Liver (tissue), 9 donors: ENCODE data around the gene MAP2K3. TPM values are rescaled to one million over a fixed set of nuclear protein-coding genes. Genes with fewer than 3 reads are reported as not detected.
"Not testable (repeated sequence)": the region's sequence is repeated elsewhere in the genome, so short reads cannot be mapped to it uniquely, and the experiment has no call there.

ENCODE experiments used
- DNase-seq: peaks from one replicate; pipeline ENCODE4 v3.0.0-alpha.2; 2017; ENCODE audit warnings: low spot score
- H3K27ac ChIP-seq, 2 donors: one replicate each; pipeline ENCODE4 v1.7.0; 2013; ENCODE audit warnings: inconsistent platforms in 2 of 2, low read length in 2 of 2, control low read depth in 1 of 2, low read depth in 1 of 2, mild to moderate bottlenecking in 1 of 2
- H3K27me3 ChIP-seq, 4 donors: one replicate each; pipeline versions ENCODE4 v1.6.1 to v1.7.0; 2013; ENCODE audit warnings: low read length in 3 of 4, inconsistent platforms in 1 of 4, mild to moderate bottlenecking in 1 of 4, moderate library complexity in 1 of 4; ENCODE audit not compliant: control insufficient read depth in 4 of 4, insufficient read depth in 4 of 4
- H3K36me3 ChIP-seq, 4 donors: one replicate each; pipeline versions ENCODE4 v1.6.1 to v1.7.0; 2013; ENCODE audit warnings: low read length in 3 of 4, mild to moderate bottlenecking in 3 of 4, low read depth in 1 of 4, moderate library complexity in 1 of 4; ENCODE audit not compliant: control insufficient read depth in 4 of 4, insufficient read depth in 3 of 4
- H3K4me1 ChIP-seq, 4 donors: one replicate each; pipeline versions ENCODE4 v1.6.1 to v1.7.0; 2013; ENCODE audit warnings: low read length in 3 of 4, mild to moderate bottlenecking in 3 of 4, moderate library complexity in 1 of 4; ENCODE audit not compliant: control insufficient read depth in 4 of 4, insufficient read depth in 4 of 4
- H3K4me3 ChIP-seq, 3 donors: one replicate each; pipeline versions ENCODE4 v1.6.1 to v1.7.0; 2013; ENCODE audit warnings: low read length in 3 of 3, control low read depth in 1 of 3, low read depth in 1 of 3, mild to moderate bottlenecking in 1 of 3
- H3K9ac ChIP-seq, 2 donors: one replicate each; pipeline ENCODE4 v1.7.0; 2013; ENCODE audit warnings: low read length in 2 of 2, mild to moderate bottlenecking in 2 of 2, moderate library complexity in 2 of 2, control low read depth in 1 of 2, low read depth in 1 of 2
- H3K9me3 ChIP-seq, 4 donors: one replicate each; pipeline versions ENCODE4 v1.6.1 to v1.7.0; 2013; ENCODE audit warnings: low read length in 3 of 4; ENCODE audit not compliant: control insufficient read depth in 4 of 4
- ATF3 ChIP-seq: IDR thresholded peaks from 2 replicates; pipeline ENCODE4 v1.6.1; 2016; ENCODE audit warnings: antibody characterized with exemption
- EGR1 ChIP-seq, 2 donors: IDR thresholded peaks; 2 replicates each; pipeline ENCODE4 v1.6.1; 2016 to 2018; ENCODE audit warnings: antibody characterized with exemption in 2 of 2, low read depth in 2 of 2
- FOXA1 ChIP-seq: IDR thresholded peaks from 2 replicates; pipeline ENCODE4 v1.6.1; 2016; ENCODE audit warnings: antibody characterized with exemption
- GABPA ChIP-seq, 2 donors: IDR thresholded peaks in 1 of 2; conservative IDR thresholded peaks in 1 of 2; 2 replicates each; pipeline ENCODE4 v1.6.1; 2016; ENCODE audit warnings: antibody characterized with exemption in 2 of 2, mild to moderate bottlenecking in 1 of 2, moderate library complexity in 1 of 2
- HNF4A ChIP-seq, 2 donors: conservative IDR thresholded peaks; 2 replicates each; pipeline ENCODE4 v1.6.1; 2016; ENCODE audit warnings: antibody characterized with exemption in 2 of 2, mild to moderate bottlenecking in 2 of 2
- JUND ChIP-seq, 2 donors: IDR thresholded peaks; 2 replicates each; pipeline ENCODE4 v1.6.1; 2016; ENCODE audit warnings: antibody characterized with exemption in 2 of 2
- NR2F2 ChIP-seq: IDR thresholded peaks from 2 replicates; pipeline ENCODE4 v1.6.1; 2016; ENCODE audit warnings: antibody characterized with exemption
- RAD21 ChIP-seq, 2 donors: IDR thresholded peaks; 2 replicates each; pipeline ENCODE4 v1.6.1; 2016; ENCODE audit warnings: antibody characterized with exemption in 2 of 2, mild to moderate bottlenecking in 2 of 2
- REST ChIP-seq: IDR thresholded peaks from 2 replicates; pipeline ENCODE4 v1.6.1; 2016; ENCODE audit warnings: antibody characterized with exemption, mild to moderate bottlenecking
- SP1 ChIP-seq: IDR thresholded peaks from 2 replicates; pipeline ENCODE4 v1.6.1; 2018; ENCODE audit warnings: antibody characterized with exemption, mild to moderate bottlenecking
- TAF1 ChIP-seq: conservative IDR thresholded peaks from 2 replicates; pipeline ENCODE4 v1.6.1; 2016; ENCODE audit warnings: antibody characterized with exemption, mild to moderate bottlenecking
- YY1 ChIP-seq: IDR thresholded peaks from 2 replicates; pipeline ENCODE4 v1.6.1; 2016; ENCODE audit warnings: antibody characterized with exemption, mild to moderate bottlenecking
- ZBTB33 ChIP-seq: IDR thresholded peaks from 2 replicates; pipeline ENCODE4 v1.6.1; 2016; ENCODE audit warnings: antibody characterized with exemption
- WGBS: extraction: QIAGEN DNeasy Blood & Tissue Kit; methylation state at CpG from one replicate; pipeline ENCODE4 v1.1.7; 2013; 5-methylcytosine and 5-hydroxymethylcytosine counted together
- polyA plus RNA-seq, 2 donors: library from polyadenylated mRNA; stranded (reverse) in 1 of 2; unstranded in 1 of 2; fragments of 200-250 nt in 1 of 2; fragments of >200 nt in 1 of 2; fragmentation: Nextera tagmentation in 1 of 2; extraction: Ambion mirVana in 1 of 2; gene quantifications; one replicate each; pipeline versions ENCODE4 v1.2.1 to v1.2.3, GENCODE V29; 2013 to 2015
- total RNA-seq, 2 donors: library from RNA; depleted of rRNA; stranded (reverse); fragments of >200 nt; gene quantifications; one replicate each; pipeline ENCODE4 v1.2.3, GENCODE V29; 2014
- TF ChIP-seq, protein P1 (sequence below): fragments of 150-350 bp; IDR thresholded peaks from 2 replicates; pipeline ENCODE4 v1.5.1; 2017; ENCODE audit warnings: improper control_type of control experiment, low read depth, low read length; ENCODE audit not compliant: missing input control
- TF ChIP-seq, protein P2 (sequence below): IDR thresholded peaks from 2 replicates; pipeline ENCODE4 v1.6.1; 2016; ENCODE audit warnings: antibody characterized with exemption
- donor health status: healthy.
- donor health status: healthy.
- donor health status: healthy.
- donor health status: healthy.
- donor health status: healthy.

Gene MAP2K3
- total and polyA plus RNA-seq, 4 donors: 21.6 to 88.4 (median 30.5) TPM

DNA sequence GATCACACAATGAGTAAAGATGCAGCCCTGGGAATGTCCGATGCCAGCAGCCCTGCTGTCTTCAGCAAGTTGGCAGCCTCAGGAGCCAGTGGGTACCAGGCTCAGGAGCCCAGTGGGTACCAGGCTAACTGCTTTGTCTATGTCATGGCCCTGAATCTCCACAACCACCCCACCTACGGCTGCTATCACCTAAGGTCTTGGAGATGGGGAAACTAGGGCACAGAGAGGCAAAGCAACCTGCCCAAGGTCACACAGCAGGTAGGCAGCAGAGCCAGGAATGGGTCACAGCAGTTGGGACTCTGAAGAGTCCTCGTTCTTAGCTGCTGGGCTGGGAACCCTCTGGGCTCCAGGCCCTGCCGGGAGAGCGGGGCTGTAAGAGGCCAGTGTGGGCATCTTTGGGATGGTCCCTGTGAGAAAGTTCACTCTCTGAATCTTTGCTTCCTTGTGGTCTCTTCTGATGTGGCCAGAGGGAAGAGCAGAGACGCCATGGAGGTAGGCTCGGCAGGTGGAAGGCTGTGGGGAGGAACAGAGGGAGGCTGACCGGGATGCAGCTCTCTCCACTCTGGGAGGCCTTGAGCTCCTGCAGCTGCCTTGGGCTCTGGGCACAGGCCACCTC lies 57.5 kb downstream of the MAP2K3 start:
- H3K4me3 ChIP-seq, H3K27me3 ChIP-seq, H3K36me3 ChIP-seq, H3K27ac ChIP-seq, DNase-seq, H3K4me1 ChIP-seq, H3K9ac ChIP-seq, H3K9me3 ChIP-seq: not testable (repeated sequence)
- 77% methylated on average over 8 of the region's 8 CpGs for WGBS

DNA sequence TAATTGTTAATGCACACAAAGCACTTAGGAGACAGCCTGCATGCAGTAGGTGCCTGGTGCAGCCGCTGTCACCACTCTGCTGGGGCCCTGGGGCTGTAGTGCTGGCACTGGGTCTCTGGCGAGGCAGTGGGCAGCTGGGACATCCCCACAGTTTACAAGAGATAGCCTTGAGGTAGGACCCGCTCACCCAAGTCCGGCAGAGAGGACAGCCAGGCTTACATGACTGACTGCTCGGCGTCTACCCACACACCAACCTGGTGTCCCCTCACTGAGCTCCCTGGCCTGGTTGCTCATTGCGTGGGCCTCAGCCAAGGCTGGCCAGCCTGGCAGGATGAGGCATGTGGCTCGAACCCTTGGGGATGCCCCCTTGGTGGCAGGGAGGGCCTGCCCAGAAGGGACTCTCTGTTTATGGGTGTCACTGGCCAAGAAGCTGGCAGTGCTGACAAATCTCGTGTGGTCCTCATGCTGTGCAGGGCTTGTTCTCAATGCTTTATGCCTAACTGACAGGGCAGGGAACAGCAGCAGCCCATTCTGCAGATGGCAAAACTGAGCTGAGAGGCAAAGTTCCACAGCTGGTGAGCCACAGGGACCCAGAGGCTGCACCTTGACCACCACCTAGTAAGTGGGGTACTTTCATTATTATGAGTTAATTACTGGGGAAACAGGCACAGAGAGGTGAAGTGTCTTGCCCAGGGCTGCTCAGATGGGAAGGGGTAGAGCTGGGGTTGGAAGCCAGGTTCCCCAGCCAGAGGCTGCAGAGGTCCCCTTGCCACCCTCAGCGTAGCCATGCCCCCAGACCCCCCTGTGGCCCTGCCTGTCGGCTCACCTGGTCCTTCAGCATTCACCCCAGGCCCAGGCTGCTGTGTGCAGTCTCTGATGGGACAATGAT lies 58.8 kb downstream of the MAP2K3 start:
- not testable (repeated sequence) for H3K27ac ChIP-seq, H3K9ac ChIP-seq, H3K4me3 ChIP-seq, DNase-seq, H3K36me3 ChIP-seq, H3K9me3 ChIP-seq, H3K27me3 ChIP-seq, H3K4me1 ChIP-seq
- 62% methylated on average over 10 of the region's 11 CpGs for WGBS

GRCh38 chr17:21344801-21345200 lies 60.3 kb downstream of the MAP2K3 start:
- not testable (repeated sequence) for H3K27me3 ChIP-seq, H3K9ac ChIP-seq, H3K36me3 ChIP-seq, H3K27ac ChIP-seq, H3K4me3 ChIP-seq, H3K4me1 ChIP-seq, DNase-seq, H3K9me3 ChIP-seq
- WGBS: 65% methylated on average over 4 of the region's 4 CpGs

DNA sequence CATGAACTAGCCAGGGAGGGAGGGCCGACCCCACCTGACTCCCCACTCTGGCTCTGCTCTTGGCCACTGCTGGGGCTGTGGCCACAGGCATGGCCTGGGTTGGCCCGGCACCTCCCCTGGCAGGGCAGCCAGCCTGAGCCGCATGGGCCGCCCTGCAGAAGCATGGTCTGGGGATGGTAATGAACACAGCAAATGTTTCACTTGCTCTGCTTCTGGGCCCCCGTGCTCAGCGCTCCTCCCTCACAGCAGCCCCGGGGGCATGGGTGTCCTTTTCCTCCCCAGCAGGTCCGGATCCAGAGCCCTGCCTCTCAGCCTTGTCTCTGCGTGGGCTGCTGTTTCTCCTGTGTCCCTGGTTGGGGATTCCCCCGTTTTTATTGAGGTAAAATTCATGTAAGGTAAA lies 60.7 kb downstream of the MAP2K3 start:
- WGBS: 77% methylated on average over 10 of the region's 10 CpGs
- no peak for DNase-seq
- Histone ChIP-seq H3K9ac (no peak overlapping the region), H3K27ac (no peak overlapping the region), H3K27me3 (no peaks in the 10 kb centered on the region), H3K4me1 (no peaks in the 10 kb centered on the region), H3K36me3 (no peaks in the 10 kb centered on the region), H3K4me3 (no peak overlapping the region), H3K9me3 (no peaks in the 10 kb centered on the region)
- TF ChIP-seq, protein P1, sequence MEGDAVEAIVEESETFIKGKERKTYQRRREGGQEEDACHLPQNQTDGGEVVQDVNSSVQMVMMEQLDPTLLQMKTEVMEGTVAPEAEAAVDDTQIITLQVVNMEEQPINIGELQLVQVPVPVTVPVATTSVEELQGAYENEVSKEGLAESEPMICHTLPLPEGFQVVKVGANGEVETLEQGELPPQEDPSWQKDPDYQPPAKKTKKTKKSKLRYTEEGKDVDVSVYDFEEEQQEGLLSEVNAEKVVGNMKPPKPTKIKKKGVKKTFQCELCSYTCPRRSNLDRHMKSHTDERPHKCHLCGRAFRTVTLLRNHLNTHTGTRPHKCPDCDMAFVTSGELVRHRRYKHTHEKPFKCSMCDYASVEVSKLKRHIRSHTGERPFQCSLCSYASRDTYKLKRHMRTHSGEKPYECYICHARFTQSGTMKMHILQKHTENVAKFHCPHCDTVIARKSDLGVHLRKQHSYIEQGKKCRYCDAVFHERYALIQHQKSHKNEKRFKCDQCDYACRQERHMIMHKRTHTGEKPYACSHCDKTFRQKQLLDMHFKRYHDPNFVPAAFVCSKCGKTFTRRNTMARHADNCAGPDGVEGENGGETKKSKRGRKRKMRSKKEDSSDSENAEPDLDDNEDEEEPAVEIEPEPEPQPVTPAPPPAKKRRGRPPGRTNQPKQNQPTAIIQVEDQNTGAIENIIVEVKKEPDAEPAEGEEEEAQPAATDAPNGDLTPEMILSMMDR: no peak
- no peak for TF ChIP-seq YY1
- no peak for TF ChIP-seq RAD21 (IDR thresholded peaks at IDR 0.05)
- TF ChIP-seq ZBTB33: no peak
- no peak for TF ChIP-seq REST
- no peak for TF ChIP-seq TAF1
- TF ChIP-seq HNF4A (conservative IDR thresholded peaks at IDR 0.05): no peak
- TF ChIP-seq NR2F2: no peak
- TF ChIP-seq SP1: no peak
- no peak for TF ChIP-seq JUND (IDR thresholded peaks at IDR 0.05)
- no peak for TF ChIP-seq FOXA1
- no peak for TF ChIP-seq EGR1 (IDR thresholded peaks at IDR 0.05; ENCODE audit: low read depth in 2 of 2)
- no peak for TF ChIP-seq ATF3
- TF ChIP-seq, protein P2, sequence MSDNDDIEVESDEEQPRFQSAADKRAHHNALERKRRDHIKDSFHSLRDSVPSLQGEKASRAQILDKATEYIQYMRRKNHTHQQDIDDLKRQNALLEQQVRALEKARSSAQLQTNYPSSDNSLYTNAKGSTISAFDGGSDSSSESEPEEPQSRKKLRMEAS: no peak
- TF ChIP-seq GABPA (IDR thresholded peaks at IDR 0.05 in 1 of 2, conservative IDR thresholded peaks at IDR 0.05 in 1 of 2): no peak
